ENCODE measurements around the gene PRODH2.
A peak's percentile ranks its signal among the peaks of the same experiment; 100 is the strongest.
"Not testable (repeated sequence)": the region's sequence is repeated elsewhere in the genome, so short reads cannot be mapped to it uniquely, and the experiment has no call there.

The PRODH2 gene

DNA sequence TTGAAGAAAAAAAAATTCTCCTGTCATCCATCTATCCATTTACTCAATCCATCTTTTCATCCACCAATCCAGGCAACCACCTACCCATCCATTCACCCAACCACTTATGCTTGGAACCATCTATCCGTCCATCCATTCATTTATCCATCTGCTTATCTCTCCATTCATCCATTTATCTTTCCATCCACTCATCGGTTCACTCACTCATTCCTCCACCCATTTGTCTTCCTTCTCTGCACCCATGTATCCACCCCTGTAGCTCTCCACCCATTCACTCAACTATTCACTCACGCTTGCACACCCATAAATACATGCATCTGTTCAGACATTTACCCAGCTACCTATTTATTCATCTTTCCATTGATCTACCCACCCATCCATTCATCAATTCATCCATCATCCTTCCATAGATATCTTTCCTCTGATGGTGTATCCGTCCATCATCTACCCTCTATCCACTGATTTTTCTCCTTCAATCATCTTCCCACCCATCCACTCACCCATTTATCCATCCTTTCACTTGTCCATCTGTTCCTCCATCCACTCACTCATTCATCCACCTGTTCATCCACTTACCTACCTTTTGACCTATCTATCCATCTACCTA is 30.1 kb upstream of the PRODH2 start:
- DNase-seq: no peak

DNA sequence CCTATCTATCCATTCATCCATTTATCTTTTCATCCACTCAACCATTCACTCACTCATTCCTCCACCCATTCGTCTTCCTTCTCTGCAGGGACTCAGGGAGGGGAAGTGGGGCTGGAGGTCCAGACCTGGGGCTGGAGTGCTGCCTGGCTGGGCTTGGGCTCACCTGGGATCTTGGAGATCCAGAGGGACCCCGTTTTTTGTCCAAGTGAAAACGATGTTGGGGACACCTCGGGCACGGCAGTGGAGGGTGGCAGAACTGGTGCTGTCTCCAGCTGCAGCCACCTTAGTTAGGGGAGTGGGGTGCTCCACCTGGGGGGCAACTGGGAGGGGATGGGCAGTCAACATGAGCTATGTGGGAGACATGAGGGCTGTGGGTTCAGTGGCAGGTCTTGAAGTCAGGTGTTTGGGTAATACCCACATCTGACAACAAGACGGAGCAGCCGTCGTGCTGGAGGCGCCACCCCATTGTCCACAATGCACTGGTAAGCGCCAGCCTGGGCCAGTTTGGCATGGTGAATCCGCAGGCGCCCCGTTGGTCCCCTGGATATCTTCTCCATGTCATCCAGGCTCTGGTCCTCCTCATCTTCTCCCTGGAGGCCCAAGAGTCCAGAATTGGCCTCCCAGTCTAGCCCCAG is 29.4 kb upstream of the PRODH2 start:
- no peak for DNase-seq

DNA sequence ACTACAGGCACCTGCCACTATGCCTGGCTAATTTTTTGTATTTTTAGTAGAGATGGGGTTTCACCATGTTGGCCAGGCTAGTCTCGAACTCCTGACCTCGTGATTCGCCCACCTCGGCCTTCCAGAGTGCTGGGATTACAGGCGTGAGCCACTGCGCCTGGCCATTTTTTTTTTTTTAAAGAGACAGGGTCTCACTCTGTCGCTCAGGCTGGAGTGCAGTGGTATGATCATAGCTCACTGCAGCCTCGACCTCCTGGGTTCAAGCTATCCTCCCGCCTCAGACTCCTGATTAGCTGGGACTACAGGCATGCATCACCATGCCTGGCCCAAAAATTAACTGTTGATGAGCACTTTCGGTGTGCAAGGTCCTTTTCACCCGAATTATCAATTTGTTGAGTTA is 23.5 kb upstream of the PRODH2 start:
- not testable (repeated sequence) for DNase-seq

DNA sequence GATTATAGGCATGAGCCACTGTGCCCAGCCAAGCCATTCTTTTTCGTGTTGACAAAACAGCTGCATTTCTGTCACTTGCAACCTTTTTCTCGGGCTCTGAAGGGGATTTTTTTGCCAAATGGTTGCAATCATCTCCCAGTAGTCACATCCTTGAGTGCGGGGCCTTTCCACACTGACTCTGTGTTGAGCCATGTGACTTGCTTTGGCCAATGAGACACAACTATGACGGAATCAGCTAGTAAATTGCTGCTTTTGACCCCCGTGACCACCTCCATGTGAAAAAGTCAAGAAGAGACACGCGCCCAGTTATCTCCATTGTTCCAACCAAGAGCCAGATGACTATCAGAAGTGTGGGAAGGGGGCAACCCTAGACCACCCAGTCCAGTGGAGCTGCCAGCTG is 21.3 kb upstream of the PRODH2 start:
- no peak for DNase-seq

DNA sequence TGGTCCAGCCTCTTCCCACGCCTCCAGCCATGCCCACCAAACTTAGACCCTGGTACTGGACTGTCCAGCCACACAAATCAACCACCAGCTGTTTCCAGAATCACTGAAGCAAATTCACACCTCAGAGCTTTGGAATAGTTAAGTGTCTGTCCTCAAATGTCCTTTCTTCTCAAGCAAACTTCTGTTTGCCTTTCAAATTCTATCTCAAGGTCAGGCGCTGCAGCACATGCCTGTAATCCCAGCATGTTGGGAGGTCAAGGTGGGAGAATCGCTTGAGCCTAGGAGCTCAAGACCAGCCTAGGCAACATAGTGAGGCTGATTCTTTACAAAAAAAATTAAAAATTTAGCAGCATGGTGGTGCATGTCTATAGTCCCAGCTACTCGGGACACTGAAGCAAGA is 19.4 kb upstream of the PRODH2 start:
- DNase-seq: no peak

DNA sequence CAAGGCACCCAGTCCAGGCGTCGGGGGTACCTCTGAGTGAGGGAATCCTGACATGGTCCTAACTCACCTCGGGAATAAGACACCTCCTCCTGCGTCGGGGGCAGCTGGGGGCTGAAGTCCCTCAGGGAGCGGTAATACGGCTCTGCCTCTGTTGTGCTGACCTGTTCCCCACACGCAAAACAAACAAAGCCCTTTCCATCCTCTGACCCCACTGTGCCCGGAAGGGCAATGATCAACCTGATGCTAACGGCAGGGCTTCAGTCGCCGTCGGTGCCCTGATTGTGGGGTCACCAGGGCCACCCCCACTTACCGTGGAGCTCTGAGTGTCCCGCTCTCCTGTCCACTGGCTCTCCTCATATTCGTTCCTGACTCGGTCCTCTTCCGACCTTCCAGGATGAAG is 18.3 kb upstream of the PRODH2 start:
- DNase-seq: no peak

DNA sequence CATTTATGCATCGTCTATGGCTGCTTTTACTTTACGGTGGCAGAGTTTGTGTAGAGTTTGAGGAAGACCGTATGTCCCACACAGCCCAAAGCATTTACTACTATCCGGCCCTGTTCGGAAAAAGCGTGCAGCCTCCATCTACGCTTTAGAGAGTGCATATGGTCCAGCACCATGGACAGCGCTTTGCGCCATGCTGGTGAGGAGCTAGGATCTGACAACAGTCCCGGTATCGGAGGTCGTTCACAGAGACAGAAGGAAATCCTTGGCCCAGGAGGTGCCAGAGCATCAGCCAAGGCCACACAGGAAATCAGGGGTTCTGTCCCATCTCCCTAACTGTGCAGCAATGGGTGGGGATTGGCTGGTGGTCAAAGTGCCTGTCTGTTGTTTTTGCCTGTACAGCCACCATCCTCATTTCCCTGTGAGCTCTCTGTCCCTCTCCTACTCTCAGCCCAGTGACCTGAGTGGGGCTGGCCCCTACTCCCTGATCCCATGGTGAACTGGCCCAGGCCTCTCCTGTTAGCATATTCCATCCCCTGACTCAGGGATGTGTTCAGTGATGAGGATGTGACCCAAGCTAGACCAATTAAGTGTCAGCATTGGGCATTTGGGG is 16.2 kb upstream of the PRODH2 start:
- DNase-seq: peak; percentile 17 to 51

DNA sequence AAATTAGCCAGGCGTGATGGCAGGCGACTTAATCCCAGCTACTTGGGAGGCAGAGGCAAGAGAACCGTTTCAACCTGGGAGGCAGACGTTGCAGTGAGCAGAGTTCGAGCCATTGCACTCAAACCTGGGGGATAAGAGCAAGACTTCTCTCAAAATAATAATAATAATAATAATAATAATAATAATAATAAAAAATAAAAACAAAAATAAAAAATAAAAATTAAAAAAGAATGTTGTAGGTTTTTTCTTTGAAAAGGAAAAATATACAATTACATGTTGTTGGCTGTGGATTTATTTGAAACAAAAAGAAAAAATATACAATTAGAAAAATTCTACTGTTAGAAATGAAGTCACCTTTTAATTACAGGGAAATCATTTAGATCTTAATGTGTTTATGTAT is 11.5 kb upstream of the PRODH2 start:
- no peak for DNase-seq

DNA sequence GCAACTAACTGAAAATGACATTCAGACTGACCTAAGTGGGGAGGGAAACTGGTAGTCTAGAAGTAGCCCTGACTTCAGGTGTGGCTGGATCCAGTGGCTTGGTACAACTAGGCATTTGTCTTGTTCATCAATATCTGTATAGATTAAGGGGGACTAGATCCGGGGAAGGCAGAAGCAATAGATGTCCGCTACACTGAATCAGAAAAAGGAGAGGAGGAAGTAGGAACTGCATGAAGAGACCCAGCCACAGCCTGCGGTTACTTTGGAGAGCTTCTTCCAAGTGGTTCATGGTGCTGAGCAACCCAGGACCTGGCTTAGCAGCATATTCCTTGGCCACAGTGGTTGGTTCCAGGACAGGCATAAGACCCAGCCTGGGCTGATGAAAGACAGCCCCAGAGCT is 9.9 kb upstream of the PRODH2 start:
- no peak for DNase-seq

DNA sequence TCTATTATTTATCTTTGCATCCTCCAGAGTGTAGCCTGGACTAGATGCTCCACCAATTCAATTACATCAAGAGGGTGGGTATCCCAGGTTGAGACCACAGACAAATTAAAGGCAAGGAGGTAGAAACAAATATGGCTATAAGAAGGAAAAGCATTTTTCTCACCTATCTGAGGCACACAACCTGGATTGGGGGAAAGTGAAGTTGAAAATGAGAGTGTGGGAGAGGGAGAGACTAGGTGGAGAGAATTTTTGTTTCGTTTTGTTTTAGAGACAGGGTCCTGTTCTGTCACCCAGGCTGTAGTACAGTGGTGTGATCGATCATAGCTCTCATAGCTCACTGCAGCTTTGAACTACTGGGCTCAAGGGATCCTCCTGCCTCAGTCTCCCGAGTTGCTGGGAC is 5.8 kb upstream of the PRODH2 start:
- no peak for DNase-seq

DNA sequence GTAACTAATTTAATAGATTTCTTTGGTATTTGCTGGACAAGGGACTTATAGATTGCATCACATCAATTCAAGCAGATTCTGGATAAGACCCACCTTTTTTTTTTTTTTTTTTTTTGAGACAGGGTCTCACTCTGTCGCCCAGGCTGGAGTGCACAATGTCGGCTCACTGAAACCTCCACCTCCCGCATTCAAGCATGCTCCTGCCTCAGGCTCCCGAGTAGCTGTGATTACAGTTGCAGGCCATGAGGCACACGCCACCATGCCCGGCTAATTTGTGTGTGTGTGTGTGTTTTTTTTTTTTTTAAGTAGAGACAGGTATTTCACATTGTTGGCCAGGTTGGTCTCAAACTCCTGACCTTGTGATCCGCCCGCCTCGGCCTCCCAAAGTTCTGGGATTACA is 4.2 kb upstream of the PRODH2 start:
- DNase-seq: no peak

DNA sequence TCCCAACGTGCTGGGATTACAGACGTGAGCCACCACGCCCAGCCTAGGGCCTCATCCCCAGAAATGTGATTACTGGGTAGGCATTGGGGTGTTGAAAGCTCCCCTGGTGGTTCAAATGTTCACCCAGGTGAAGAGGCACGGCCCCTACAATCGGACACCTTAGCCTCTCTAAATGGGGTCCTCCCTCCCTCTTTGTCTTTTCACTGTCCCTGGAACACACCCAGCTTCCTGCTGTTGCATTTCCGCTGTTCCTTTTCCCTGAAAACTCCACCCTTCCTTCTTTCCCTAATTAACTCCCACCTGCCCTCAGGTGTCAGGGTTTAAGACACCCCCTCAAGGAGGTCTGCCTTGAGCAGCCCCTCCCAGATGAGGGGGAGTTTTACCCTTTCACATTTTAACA is 3.6 kb upstream of the PRODH2 start:
- DNase-seq: no peak

DNA sequence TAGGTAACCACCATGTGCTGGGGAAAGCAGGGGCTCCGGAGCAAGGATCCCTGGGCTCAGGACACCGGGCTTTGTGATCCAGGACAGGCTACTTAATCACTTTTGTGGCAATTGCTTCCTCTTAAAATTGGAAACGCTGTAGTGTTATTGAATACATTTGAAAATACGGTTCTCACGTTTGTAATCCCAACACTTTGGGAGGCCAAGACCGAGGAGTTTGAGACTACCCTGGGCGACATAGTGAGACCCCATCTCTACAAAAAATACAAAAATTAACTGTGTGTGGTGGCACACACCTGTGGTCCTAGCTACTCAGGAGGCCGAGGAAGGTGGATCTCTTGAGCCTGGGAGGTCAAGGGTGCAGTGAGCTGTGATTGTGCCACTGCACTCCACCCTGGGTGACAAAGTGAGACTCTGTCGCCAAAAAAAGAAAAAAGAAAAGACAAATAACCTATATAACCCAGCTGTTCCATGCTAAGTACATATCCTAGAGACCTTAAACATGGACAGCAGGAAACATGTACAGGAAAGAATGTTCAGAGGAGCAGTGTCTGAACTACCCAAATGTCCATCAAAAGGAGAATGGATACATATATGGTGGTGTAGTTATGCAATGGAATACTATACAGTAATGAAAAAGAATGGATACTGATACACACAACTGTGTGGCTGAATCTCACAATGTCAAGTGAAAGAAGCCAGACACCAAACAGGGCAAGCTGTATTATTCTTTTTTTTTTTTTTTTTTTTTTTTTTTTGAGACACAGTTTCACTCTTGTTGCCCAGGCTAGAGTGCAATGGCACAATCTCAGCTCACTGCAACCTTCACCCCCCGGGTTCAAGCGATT is 622 bp upstream of the PRODH2 start:
- DNase-seq: no peak

DNA sequence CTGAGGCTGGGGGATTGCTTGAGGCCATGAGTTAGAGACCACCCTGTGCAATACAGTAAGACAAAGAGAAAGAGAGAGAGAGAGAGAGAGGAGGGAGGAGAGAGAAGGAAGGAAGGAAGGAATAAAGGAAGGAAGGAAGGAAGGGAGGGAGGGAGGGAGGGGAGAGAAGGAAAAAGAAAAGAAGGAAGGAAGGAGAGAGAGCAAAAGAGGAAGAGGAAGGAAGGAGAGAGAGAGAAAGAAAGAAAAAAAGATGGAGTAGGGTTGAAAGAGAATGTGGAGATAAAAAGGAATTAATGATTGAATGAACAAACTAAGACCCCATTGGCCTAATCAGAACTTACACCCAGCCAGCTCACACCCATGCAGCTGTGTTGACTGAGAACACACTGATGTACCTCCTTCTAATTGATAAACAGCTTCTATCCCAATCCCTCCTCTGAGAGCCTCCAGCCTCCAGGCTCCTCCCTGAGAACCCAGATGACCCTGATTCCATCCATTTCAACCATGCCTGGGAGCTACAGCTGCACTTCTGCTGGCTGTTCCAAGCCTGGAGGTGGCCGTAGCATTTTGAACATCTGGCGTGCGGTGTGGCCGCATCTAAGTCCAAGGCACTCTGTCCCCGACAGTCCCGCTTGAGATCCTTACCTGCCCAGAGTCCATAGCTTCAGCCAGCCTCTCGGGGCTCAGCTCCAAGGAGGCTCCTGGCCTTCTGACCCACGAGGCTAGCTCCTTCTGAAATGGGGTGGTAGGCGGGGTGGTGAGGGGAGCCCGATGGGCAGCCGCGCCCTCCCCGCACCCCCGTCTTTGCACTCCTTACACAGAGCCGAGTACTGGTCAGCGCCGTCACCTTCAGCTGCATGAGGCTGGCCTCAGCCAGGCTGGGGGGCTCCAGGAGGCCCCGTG is 1.1 kb downstream of the PRODH2 start:
- no peak for DNase-seq

DNA sequence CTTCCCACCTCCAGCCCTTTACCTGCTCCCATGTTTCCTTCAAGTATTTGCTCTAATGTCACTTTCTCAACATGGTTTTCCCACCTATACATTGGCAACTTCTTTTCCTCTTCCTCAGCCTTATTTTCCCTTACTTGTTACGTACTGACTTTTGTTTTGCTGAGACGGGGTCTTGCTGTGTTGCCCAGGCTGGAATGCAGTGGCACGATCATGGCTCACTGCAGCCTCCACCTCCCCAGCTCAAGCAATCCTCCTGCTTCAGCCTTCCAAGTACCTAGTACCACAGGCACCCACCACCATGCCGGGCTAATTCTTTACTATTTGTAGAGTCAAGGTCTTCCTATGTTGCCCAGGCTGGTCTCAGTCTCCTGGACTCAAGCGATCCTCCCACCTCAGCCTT is 5.0 kb downstream of the PRODH2 start:
- no peak for DNase-seq

DNA sequence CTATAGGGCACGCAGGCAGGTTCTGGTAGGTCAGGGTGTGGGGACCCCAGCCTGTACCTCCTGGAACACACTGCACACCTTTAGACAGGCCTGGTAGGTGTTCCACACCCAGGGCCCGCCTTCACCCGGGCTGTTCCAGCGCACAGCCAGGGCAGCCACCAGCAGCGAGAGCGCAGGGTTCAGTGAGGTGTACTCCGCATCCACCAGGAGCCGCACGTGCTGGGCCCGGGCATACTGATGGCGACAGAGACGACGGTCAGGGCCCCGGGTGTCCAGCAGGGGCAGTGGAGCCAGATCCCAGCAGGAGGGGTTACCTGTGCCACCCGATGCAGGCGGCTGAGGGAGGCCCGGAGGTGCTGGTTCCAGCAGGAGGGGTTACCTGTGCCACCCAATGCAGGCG is 6.0 kb downstream of the PRODH2 start:
- DNase-seq: no peak

DNA sequence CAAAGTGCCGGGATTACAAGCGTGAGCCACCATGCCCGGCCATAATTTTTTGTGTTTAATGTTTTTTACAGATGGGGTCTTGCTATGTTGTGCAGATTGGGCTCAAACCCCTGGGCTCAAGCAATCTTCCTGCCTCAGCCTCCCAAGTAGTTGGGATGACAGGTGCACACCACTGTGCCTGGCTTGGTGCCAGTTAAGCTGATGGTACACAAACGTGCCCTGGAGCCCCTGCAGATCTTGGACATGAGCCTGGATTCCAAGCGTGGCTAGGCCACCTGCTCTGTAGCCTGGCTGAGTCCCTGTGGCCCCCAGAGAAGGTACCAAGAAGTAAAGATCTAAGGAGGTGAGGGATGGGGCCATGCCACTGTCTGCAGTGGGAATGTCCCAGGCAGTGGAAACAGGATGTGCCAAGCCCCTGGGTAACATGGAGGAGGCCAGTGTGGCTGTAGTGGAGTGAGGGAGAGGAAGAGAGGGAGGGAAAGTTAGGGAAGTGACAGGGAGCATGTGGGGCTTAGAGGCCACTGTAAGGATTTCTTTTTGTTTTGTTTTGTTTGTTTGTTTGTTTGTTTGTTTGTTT is 7.0 kb downstream of the PRODH2 start:
- no peak for DNase-seq

DNA sequence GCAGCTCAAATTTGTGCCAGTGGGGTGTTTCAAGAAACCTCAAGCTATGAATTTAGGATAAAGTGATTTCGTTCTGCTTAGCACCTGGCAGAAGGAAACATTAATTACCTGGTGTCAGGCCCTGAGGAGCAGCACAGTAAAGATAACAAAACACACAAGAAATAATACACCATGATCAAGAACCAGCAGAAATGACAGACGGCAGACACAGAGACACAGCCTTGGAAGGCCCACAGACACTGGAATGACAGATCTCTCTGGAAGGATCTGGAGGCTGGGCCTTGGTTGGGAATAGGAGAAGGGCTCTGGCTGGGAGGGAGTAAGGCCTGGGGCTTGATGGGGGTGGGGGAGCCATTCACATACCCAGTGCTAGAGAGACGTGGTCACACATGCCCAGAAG is 10.8 kb downstream of the PRODH2 start:
- no peak for DNase-seq

DNA sequence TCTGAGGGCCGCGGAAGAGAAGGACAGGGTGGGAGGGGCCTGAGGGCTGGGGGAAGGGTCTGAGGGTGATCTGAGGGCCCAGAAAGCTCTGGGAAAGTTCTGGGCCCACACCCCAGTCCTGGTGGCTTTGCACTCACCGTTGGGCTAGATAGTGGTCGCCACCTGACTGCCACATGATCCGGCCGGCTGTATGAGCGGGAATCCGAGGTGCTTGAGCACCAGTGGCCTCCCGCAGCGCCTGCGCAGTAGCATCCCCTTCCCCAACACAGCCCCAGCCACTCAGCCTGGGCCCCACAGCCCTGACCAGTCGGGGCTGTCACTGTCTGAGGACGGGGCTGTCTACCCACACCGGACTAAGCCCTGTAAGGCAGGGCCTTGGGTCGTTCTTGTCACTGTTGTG is 15.0 kb downstream of the PRODH2 start:
- peak in 1 of 2 experiments; percentile 9 for DNase-seq

DNA sequence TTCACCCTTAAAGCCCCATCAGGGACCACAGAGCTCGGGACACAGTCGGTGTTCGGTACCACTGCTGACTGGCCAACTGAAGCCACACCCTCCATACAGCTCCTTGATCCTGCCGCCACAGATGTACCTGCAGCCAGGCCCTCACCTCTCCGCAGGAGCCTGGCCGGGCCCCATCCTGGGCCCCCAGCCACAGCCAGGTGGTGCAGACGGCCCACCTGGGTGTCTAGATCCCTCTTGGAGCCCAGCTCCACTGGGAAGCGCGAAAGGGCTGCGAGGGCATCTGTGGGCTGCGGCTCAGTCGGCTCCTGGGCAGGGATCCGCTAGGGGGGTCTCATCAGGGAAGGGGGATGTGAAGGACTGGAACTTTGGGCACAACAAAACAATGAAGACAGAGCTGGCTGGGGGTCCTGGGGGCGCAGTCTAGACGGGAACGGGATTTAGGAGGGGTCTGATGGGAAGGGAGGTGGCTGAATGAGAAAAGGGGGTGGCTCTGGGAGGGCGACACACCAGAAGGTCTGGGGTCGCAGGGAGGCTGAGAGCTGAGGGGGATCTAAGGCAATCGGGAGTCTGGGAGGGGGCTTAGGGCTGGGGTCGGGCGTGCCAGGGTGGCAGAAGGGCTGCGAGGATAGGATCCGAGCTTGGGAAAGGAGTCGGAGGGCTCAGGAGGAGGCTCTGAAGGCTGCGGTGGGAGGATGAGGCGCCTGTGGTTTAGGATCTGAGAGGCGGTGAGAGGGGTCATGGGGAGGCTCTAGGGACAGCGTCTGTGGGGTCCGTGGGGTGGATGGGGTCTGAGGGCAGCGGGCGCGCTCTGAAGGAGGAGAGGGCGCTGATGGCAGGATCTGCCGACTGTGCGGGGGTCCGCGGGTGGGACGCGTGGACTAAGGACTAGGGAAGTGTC is 15.8 kb downstream of the PRODH2 start:
- no peak for DNase-seq

DNA sequence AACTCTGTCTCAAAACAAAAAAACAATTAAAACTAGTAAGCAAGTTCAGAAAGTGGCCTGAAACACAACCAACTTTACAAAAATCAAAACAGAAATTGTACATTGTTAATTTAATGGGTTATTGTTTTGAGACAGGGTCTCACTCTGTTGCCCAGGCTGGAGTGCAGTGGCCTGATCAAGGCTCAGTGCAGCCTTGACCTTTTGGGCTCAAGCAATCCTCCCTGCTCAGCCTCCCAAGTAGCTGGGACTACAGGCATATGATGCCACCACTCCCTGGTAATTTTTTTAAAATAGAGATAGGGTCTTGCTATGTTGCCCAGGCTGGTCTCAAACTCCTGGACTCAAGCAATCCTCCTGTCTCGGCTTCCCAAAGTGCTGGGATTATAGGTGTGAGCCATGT is 17.1 kb downstream of the PRODH2 start:
- not testable (repeated sequence) for DNase-seq
